Neuronal stem cell (in vitro differentiated cells): ENCODE data around the gene AHCTF1.
"Not testable (repeated sequence)": the region's sequence is repeated elsewhere in the genome, so short reads cannot be mapped to it uniquely, and the experiment has no call there.

Experiments
- DNase-seq: peaks from one replicate; pipeline ENCODE4 v3.0.0-alpha.2; 2013; ENCODE audit warnings: low spot score
- H2AFZ ChIP-seq: one replicate; pipeline ENCODE4 v1.6.1; 2013; ENCODE audit warnings: mild to moderate bottlenecking, low read length, inconsistent platforms
- H2AK5ac ChIP-seq: 2 replicates; pipeline ENCODE4 v1.6.1; 2013; ENCODE audit warnings: low read depth, mild to moderate bottlenecking, inconsistent platforms, low read length, moderate library complexity, mixed read lengths
- H2BK120ac ChIP-seq: 2 replicates; pipeline ENCODE4 v1.6.1; 2013; ENCODE audit warnings: low read depth, mild to moderate bottlenecking, inconsistent platforms, low read length, moderate library complexity, mixed read lengths
- H2BK12ac ChIP-seq: one replicate; pipeline ENCODE4 v1.6.1; 2013; ENCODE audit warnings: low read length, inconsistent platforms
- H2BK15ac ChIP-seq: 2 replicates; pipeline ENCODE4 v1.6.1; 2013; ENCODE audit warnings: mild to moderate bottlenecking, low read length, inconsistent platforms, mixed read lengths
- H2BK5ac ChIP-seq: one replicate; pipeline ENCODE4 v1.6.1; 2013; ENCODE audit warnings: inconsistent platforms, mild to moderate bottlenecking, low read length, moderate library complexity
- H3K14ac ChIP-seq: one replicate; pipeline ENCODE4 v1.6.1; 2013; ENCODE audit warnings: low read length, inconsistent platforms
- H3K18ac ChIP-seq: 2 replicates; pipeline ENCODE4 v1.6.1; 2013; ENCODE audit warnings: low read length, inconsistent platforms
- H3K23ac ChIP-seq: 2 replicates; pipeline ENCODE4 v1.6.1; 2013; ENCODE audit warnings: low read depth, mild to moderate bottlenecking, mixed read lengths, low read length, inconsistent platforms; ENCODE audit not compliant: poor library complexity
- H3K27ac ChIP-seq: replicated peaks from 3 replicates; pipeline ENCODE4 v1.5.1; 2013; ENCODE audit warnings: low read length, inconsistent platforms
- H3K27me3 ChIP-seq, 3 experiments: 2 replicates each; pipeline ENCODE4 v1.6.1; 2013; ENCODE audit warnings: low read length in 3 of 3, mild to moderate bottlenecking in 2 of 3, inconsistent platforms in 1 of 3, low read depth in 1 of 3, mixed read lengths in 1 of 3, moderate library complexity in 1 of 3; ENCODE audit not compliant: control insufficient read depth in 3 of 3, insufficient read depth in 3 of 3
- H3K36me3 ChIP-seq, 2 donors: replicated peaks in 1 of 2; 2 replicates each; pipeline ENCODE4 v1.6.1; 2013; ENCODE audit warnings: low read length in 2 of 2; ENCODE audit not compliant: control insufficient read depth in 2 of 2, insufficient read depth in 2 of 2
- H3K4ac ChIP-seq: 2 replicates; pipeline ENCODE4 v1.6.1; 2013; ENCODE audit warnings: inconsistent platforms, mild to moderate bottlenecking, low read length, moderate library complexity
- H3K4me1 ChIP-seq, 2 donors: 1 replicate in 1 of 2; 2 replicates in 1 of 2; pipeline ENCODE4 v1.6.1; 2013; ENCODE audit warnings: low read length in 2 of 2, low read depth in 1 of 2; ENCODE audit not compliant: control insufficient read depth in 2 of 2, insufficient read depth in 1 of 2
- H3K4me2 ChIP-seq: one replicate; pipeline ENCODE4 v1.6.1; 2013; ENCODE audit warnings: mild to moderate bottlenecking, low read length, inconsistent platforms; ENCODE audit not compliant: insufficient read depth, poor library complexity, severe bottlenecking
- H3K4me3 ChIP-seq, 2 donors: 2 replicates each; pipeline ENCODE4 v1.5.1; 2013; ENCODE audit warnings: low read length in 2 of 2, mild to moderate bottlenecking in 2 of 2, inconsistent platforms in 1 of 2, moderate library complexity in 1 of 2
- H3K79me1 ChIP-seq: one replicate; pipeline ENCODE4 v1.6.1; 2013; ENCODE audit warnings: low read depth, mild to moderate bottlenecking, inconsistent platforms, low read length, moderate library complexity
- H3K9ac ChIP-seq: one replicate; pipeline ENCODE4 v1.6.1; 2013; ENCODE audit warnings: mild to moderate bottlenecking, low read depth, low read length, inconsistent platforms; ENCODE audit not compliant: poor library complexity
- H3K9me3 ChIP-seq, 2 donors: replicated peaks in 1 of 2; 2 replicates each; pipeline versions ENCODE3 to v1.6.1; 2013; ENCODE audit warnings: low read length in 2 of 2, mild to moderate bottlenecking in 2 of 2, inconsistent platforms in 1 of 2, low read depth in 1 of 2, mixed read lengths in 1 of 2, moderate library complexity in 1 of 2; ENCODE audit not compliant: control insufficient read depth in 2 of 2, insufficient read depth in 1 of 2
- H4K8ac ChIP-seq: one replicate; pipeline ENCODE4 v1.6.1; 2013; ENCODE audit warnings: low read depth, mild to moderate bottlenecking, inconsistent platforms, low read length, moderate library complexity
- H4K91ac ChIP-seq: one replicate; pipeline ENCODE4 v1.6.1; 2013; ENCODE audit warnings: low read length, low read depth, mild to moderate bottlenecking, inconsistent platforms; ENCODE audit not compliant: poor library complexity
- WGBS, 2 donors: extraction: QIAGEN DNeasy Blood & Tissue Kit; methylation state at CpG; one replicate each; pipeline ENCODE4 v1.1.7; 2013; ENCODE audit warnings: missing lambda C conversion rate in 2 of 2, mixed read lengths in 1 of 2; ENCODE audit not compliant: insufficient read length in 2 of 2, insufficient replicate concordance in 1 of 2; ENCODE audit errors: extremely low coverage in 2 of 2; 5-methylcytosine and 5-hydroxymethylcytosine counted together

AHCTF1 gene

GRCh38 chr1:246891105-246891504 lies 40.6 kb downstream of the AHCTF1 start:
- Histone ChIP-seq H3K36me3 (peaks cover 16 to 97% of the 10 kb centered on the region in 2 donors), H3K79me1 (no peaks in the 10 kb centered on the region), H3K18ac (no peak overlapping the region)

GRCh38 chr1:246888522-246888921 lies 43.2 kb downstream of the AHCTF1 start:
- no peak overlapping the region for H2BK120ac ChIP-seq
- no peak overlapping the region for H4K8ac ChIP-seq
- no peak overlapping the region for H3K9ac ChIP-seq
- H3K9me3 ChIP-seq = peaks cover 0 to 3% of the 10 kb centered on the region in 2 donors
- no peak overlapping the region for H3K23ac ChIP-seq
- no peak overlapping the region for H3K4ac ChIP-seq
- H3K18ac ChIP-seq = no peak overlapping the region
- H3K27me3 ChIP-seq = no peaks in the 10 kb centered on the region
- H3K36me3 ChIP-seq = peaks cover 7 to 97% of the 10 kb centered on the region in 2 donors
- no peak overlapping the region for H3K4me2 ChIP-seq
- no CpG with 5 or more reads among the region's 2 CpGs for WGBS, 2 donors
- H3K14ac ChIP-seq = no peak overlapping the region
- no peaks in the 10 kb centered on the region for H3K79me1 ChIP-seq
- H3K27ac ChIP-seq = no peak overlapping the region
- no peak overlapping the region for H2AFZ ChIP-seq
- no peaks in the 10 kb centered on the region for H3K4me1 ChIP-seq
- H2BK5ac ChIP-seq = no peak overlapping the region
- H2BK12ac ChIP-seq = no peak overlapping the region
- H2AK5ac ChIP-seq = no peak overlapping the region
- no peak overlapping the region for H4K91ac ChIP-seq
- no peak overlapping the region for H2BK15ac ChIP-seq
- no peak overlapping the region for H3K4me3 ChIP-seq
- DNase-seq = no peak

More at GRCh38 chr1:246891105-246891504, 40.6 kb downstream of the AHCTF1 start:
- Histone ChIP-seq H3K4me1 (no peaks in the 10 kb centered on the region), H2BK120ac (no peak overlapping the region), H2BK15ac (no peak overlapping the region), H3K9me3 (peaks cover 0 to 3% of the 10 kb centered on the region in 2 donors), H3K4me2 (no peak overlapping the region), H2BK12ac (no peak overlapping the region), H2BK5ac (no peak overlapping the region), H4K8ac (no peak overlapping the region), H3K9ac (no peak overlapping the region), H3K27me3 (no peaks in the 10 kb centered on the region), H3K27ac (no peak overlapping the region), H3K14ac (no peak overlapping the region), H4K91ac (no peak overlapping the region), H3K4me3 (no peak overlapping the region), H2AK5ac (no peak overlapping the region), H3K23ac (no peak overlapping the region), H3K4ac (no peak overlapping the region), H2AFZ (no peak overlapping the region)
- no peak for DNase-seq

GRCh38 chr1:246885389-246885788 lies 46.4 kb downstream of the AHCTF1 start:
- H3K4me3 ChIP-seq, H3K18ac ChIP-seq, H2AK5ac ChIP-seq, H3K27me3 ChIP-seq, H3K4me2 ChIP-seq, H2BK120ac ChIP-seq, H3K79me1 ChIP-seq, H2AFZ ChIP-seq, H2BK15ac ChIP-seq, H3K14ac ChIP-seq, H3K4me1 ChIP-seq, H4K91ac ChIP-seq, H2BK12ac ChIP-seq, DNase-seq, H3K9me3 ChIP-seq, H3K9ac ChIP-seq, H3K27ac ChIP-seq, H3K4ac ChIP-seq, H3K23ac ChIP-seq, H4K8ac ChIP-seq, H2BK5ac ChIP-seq: not testable (repeated sequence)
- peaks cover 7 to 93% of the 10 kb centered on the region in 2 donors for H3K36me3 ChIP-seq
- WGBS, 2 donors = no CpG with 5 or more reads among the region's 5 CpGs

- WGBS, 2 donors = no CpG with 5 or more reads among the region's 4 CpGs
- H3K23ac ChIP-seq = no peak overlapping the region
- no peak overlapping the region for H2AK5ac ChIP-seq
- H3K79me1 ChIP-seq = no peaks in the 10 kb centered on the region
- no peak overlapping the region for H2BK15ac ChIP-seq
- H3K9me3 ChIP-seq = peaks cover 0 to 5% of the 10 kb centered on the region in 2 donors
- no peak overlapping the region for H3K9ac ChIP-seq
- H3K4me2 ChIP-seq = no peak overlapping the region
- no peak overlapping the region for H3K4me3 ChIP-seq
- H3K18ac ChIP-seq = no peak overlapping the region
- H3K14ac ChIP-seq = no peak overlapping the region
- H2AFZ ChIP-seq = no peak overlapping the region
- no peak overlapping the region for H4K8ac ChIP-seq
- no peak overlapping the region for H4K91ac ChIP-seq
- no peak overlapping the region for H2BK12ac ChIP-seq
- H2BK120ac ChIP-seq = no peak overlapping the region
- H3K27me3 ChIP-seq = no peaks in the 10 kb centered on the region
- DNase-seq = no peak
- no peak overlapping the region for H2BK5ac ChIP-seq
- H3K4ac ChIP-seq = no peak overlapping the region
- no peak overlapping the region for H3K27ac ChIP-seq
- H3K36me3 ChIP-seq = peaks cover 16 to 89% of the 10 kb centered on the region in 2 donors
- H3K4me1 ChIP-seq = no peaks in the 10 kb centered on the region
These were observed 53.2 kb downstream of the AHCTF1 start for GRCh38 chr1:246878551-246878950.
